HCT116 (cell line): Measurements from ENCODE around the gene GRIA4. TPM values are rescaled to one million over a fixed set of nuclear protein-coding genes. Genes with fewer than 3 reads are reported as not detected.

Source experiments
- ATAC-seq: fragments of 200-7000 bp; cut with Tn5 transposase; 2 replicates; pipeline ENCODE4 v1.9.1; 2020; ENCODE audit warnings: mild to moderate bottlenecking, moderate library complexity
- BruUV-seq: library from RNA; stranded (reverse); fragments of 400-500 nt; replicated peaks from 2 replicates; lab custom pipeline; 2021; lab: Mats Ljungman, UMichigan
- CTCF ChIA-PET: fragments of 300-600 bp; sonication (Branson Sonifier 250); formaldehyde crosslinking; loops from one replicate; lab custom pipeline; 2021; ENCODE audit warnings: antibody characterized with exemption; lab: Charles Lee
- POLR2A ChIA-PET: fragments of 300-600, 350-600 bp; sonication (Branson Sonifier 250); formaldehyde crosslinking; loops from one replicate; lab custom pipeline; 2021; ENCODE audit warnings: antibody characterized with exemption; lab: Charles Lee
- RAD21 ChIA-PET, 2 experiments: fragments of 300-600 bp; sonication (Branson Sonifier 250); formaldehyde crosslinking; loops; one replicate each; lab custom pipeline; 2023; ENCODE audit warnings: low total read pairs in 2 of 2; ENCODE audit not compliant: uncharacterized antibody in 2 of 2, unreplicated experiment in 2 of 2, low non-redundant PET in 1 of 2; lab: Charles Lee
- DNase-seq: peaks from one replicate; pipeline ENCODE4 v3.0.0-alpha.2; 2010; ENCODE audit warnings: low read depth, low spot score
- H2AFZ ChIP-seq: fragments of 200-600 bp; shearing (Covaris generic), sonication (generic); 2 replicates; pipeline ENCODE4 v1.6.1; 2017; ENCODE audit warnings: low read depth, mixed run types, mixed read lengths, antibody characterized with exemption, low read length; ENCODE audit not compliant: poor library complexity, severe bottlenecking
- H3K27ac ChIP-seq: 2 replicates; pipeline ENCODE4 v1.5.1; 2012; ENCODE audit warnings: low read depth, low read length
- H3K27me3 ChIP-seq: fragments of 200-600 bp; sonication (generic); 2 replicates; pipeline ENCODE4 v1.6.1; 2016; ENCODE audit warnings: mixed run types, low read length, mixed read lengths; ENCODE audit not compliant: insufficient read depth
- H3K36me3 ChIP-seq, 2 experiments: fragments of 200-500 bp in 1 of 2; fragments of 200-600 bp in 1 of 2; sonication (Bioruptor generic) in 1 of 2; sonication (generic) in 1 of 2; 2 replicates each; pipeline versions ENCODE4 v1.5.1 to v1.6.1; 2014 to 2016; ENCODE audit warnings: low read length in 2 of 2, inconsistent platforms in 1 of 2, mixed read lengths in 1 of 2, mixed run types in 1 of 2; ENCODE audit not compliant: insufficient read depth in 2 of 2, control insufficient read depth in 1 of 2
- H3K4me1 ChIP-seq, 2 experiments: fragments of 200-600 bp in 1 of 2; sonication (generic) in 1 of 2; 2 replicates each; pipeline versions ENCODE4 v1.5.1 to v1.6.1; 2012 to 2017; ENCODE audit warnings: low read length in 2 of 2, inconsistent platforms in 1 of 2, mild to moderate bottlenecking in 1 of 2, mixed read lengths in 1 of 2, mixed run types in 1 of 2, moderate library complexity in 1 of 2; ENCODE audit not compliant: insufficient read depth in 2 of 2, control insufficient read depth in 1 of 2
- H3K4me2 ChIP-seq: fragments of 200-600 bp; sonication (generic); 2 replicates; pipeline ENCODE4 v1.6.1; 2017; ENCODE audit warnings: mixed run types, low read length, mixed read lengths
- H3K4me3 ChIP-seq, 2 experiments: fragments of 200-600 bp in 1 of 2; sonication (generic) in 1 of 2; replicated peaks in 1 of 2; 2 replicates each; pipeline ENCODE4 v1.5.1; 2011 to 2016; ENCODE audit warnings: low read length in 2 of 2, control low read depth in 1 of 2, low read depth in 1 of 2, mild to moderate bottlenecking in 1 of 2, mixed read lengths in 1 of 2, mixed run types in 1 of 2
- H3K79me2 ChIP-seq: fragments of 200-600 bp; sonication (generic); 2 replicates; pipeline ENCODE4 v1.6.1; 2017; ENCODE audit warnings: mild to moderate bottlenecking, mixed run types, low read length, moderate library complexity, mixed read lengths; ENCODE audit not compliant: insufficient read depth
- H3K9ac ChIP-seq: fragments of 200-600 bp; sonication (generic); 2 replicates; pipeline ENCODE4 v1.6.1; 2016; ENCODE audit warnings: low read length, mixed read lengths
- H3K9me2 ChIP-seq: fragments of 200-600 bp; sonication (generic), shearing (Covaris generic); 2 replicates; pipeline ENCODE4 v1.6.1; 2017; ENCODE audit warnings: mixed run types, mild to moderate bottlenecking, moderate library complexity; ENCODE audit not compliant: insufficient read depth
- H3K9me3 ChIP-seq, 2 experiments: fragments of 200-500 bp in 1 of 2; fragments of 200-600 bp in 1 of 2; sonication (Bioruptor generic) in 1 of 2; sonication (generic) in 1 of 2; 2 replicates each; pipeline ENCODE4 v1.6.1; 2014 to 2017; ENCODE audit warnings: low read length in 2 of 2, mixed read lengths in 2 of 2, inconsistent platforms in 1 of 2, low read depth in 1 of 2, mild to moderate bottlenecking in 1 of 2, mixed run types in 1 of 2, moderate library complexity in 1 of 2; ENCODE audit not compliant: control insufficient read depth in 1 of 2, insufficient read depth in 1 of 2
- H4K20me1 ChIP-seq: fragments of 200-600 bp; sonication (generic), shearing (Covaris generic); 2 replicates; pipeline ENCODE4 v1.6.1; 2017; ENCODE audit warnings: mixed run types, mild to moderate bottlenecking, moderate library complexity; ENCODE audit not compliant: insufficient read depth
- EGR1 ChIP-seq: IDR thresholded peaks from 2 replicates; pipeline ENCODE4 v1.6.1; 2012; ENCODE audit warnings: low read depth
- EZH2 ChIP-seq: fragments of 200-600 bp; sonication (generic); IDR thresholded peaks from 2 replicates; pipeline ENCODE4 v1.6.1; 2017; ENCODE audit warnings: antibody characterized with exemption, mixed run types
- FOSL1 ChIP-seq: IDR thresholded peaks from 2 replicates; pipeline ENCODE4 v1.6.1; 2012; ENCODE audit warnings: low read depth
- POLR2A ChIP-seq: IDR thresholded peaks from 2 replicates; pipeline ENCODE4 v1.7.0; 2011; ENCODE audit warnings: borderline replicate concordance; ENCODE audit not compliant: insufficient read depth, insufficient read length; ENCODE audit errors: extremely low read depth
- REST ChIP-seq: IDR thresholded peaks from 2 replicates; pipeline ENCODE4 v1.6.1; 2012; ENCODE audit warnings: low read depth
- SP1 ChIP-seq: IDR thresholded peaks from 2 replicates; pipeline ENCODE4 v1.6.1; 2012; ENCODE audit warnings: low read depth
- TCF7L2 ChIP-seq: IDR thresholded peaks from 2 replicates; pipeline ENCODE4 v1.7.0; 2011; ENCODE audit warnings: borderline replicate concordance, inconsistent platforms; ENCODE audit not compliant: insufficient read depth, insufficient read length; ENCODE audit errors: extremely low read depth
- intact Hi-C: fragments of 100-400 bp; cut with micrococcal nuclease; formaldehyde crosslinking; loops from 2 replicates; pipeline ENCODE4 v1.10.0; 2022
- total RNA-seq: library from RNA; stranded (reverse); gene quantifications from one replicate; pipeline ENCODE4 v1.2.1, GENCODE V29; 2021; ENCODE audit not compliant: unreplicated experiment
- TF ChIP-seq, protein P1 (sequence below), 3 experiments: fragments of 200-600 bp in 1 of 3; sonication (generic) in 1 of 3; IDR thresholded peaks in 2 of 3; conservative IDR thresholded peaks in 1 of 3; 2 replicates each; pipeline ENCODE4 v1.5.1; 2012 to 2017; ENCODE audit warnings: low read depth in 2 of 3, low read length in 2 of 3, antibody characterized with exemption in 1 of 3, borderline replicate concordance in 1 of 3, control low read depth in 1 of 3, mild to moderate bottlenecking in 1 of 3, mixed read lengths in 1 of 3, mixed run types in 1 of 3, moderate library complexity in 1 of 3; ENCODE audit not compliant: insufficient read depth in 1 of 3
- TF ChIP-seq, protein P2 (sequence below): IDR thresholded peaks from 2 replicates; pipeline ENCODE4 v1.6.1; 2011; ENCODE audit warnings: mild to moderate bottlenecking, low read length, moderate library complexity; ENCODE audit not compliant: insufficient replicate concordance; ENCODE audit errors: extremely low read depth
- TF ChIP-seq, protein P3 (sequence below): IDR thresholded peaks from 2 replicates; pipeline ENCODE4 v1.6.1; 2012

GRIA4 gene
- total RNA-seq, 1 experiment from 2014 or later, result not detected

- ATAC-seq (no peak), DNase-seq (no peak)
- no peaks in the 10 kb centered on the region for H3K79me2 ChIP-seq
- ChIA-PET POLR2A (no interaction called here), RAD21 (no interaction called here), CTCF (no interaction called here)
- no peaks in the 10 kb centered on the region for H4K20me1 ChIP-seq
- no peaks in the 10 kb centered on the region for H3K36me3 ChIP-seq
- H3K9me3 ChIP-seq, result no peaks in the 10 kb centered on the region
- intact Hi-C loops, result no loop called here
- no peak overlapping the region for H3K4me2 ChIP-seq
- no TSS peak for BruUV-seq
- no peak overlapping the region for H2AFZ ChIP-seq
- H3K9me2 ChIP-seq, result no peaks in the 10 kb centered on the region
- no peak overlapping the region for H3K27ac ChIP-seq
- TF ChIP-seq, protein P1, sequence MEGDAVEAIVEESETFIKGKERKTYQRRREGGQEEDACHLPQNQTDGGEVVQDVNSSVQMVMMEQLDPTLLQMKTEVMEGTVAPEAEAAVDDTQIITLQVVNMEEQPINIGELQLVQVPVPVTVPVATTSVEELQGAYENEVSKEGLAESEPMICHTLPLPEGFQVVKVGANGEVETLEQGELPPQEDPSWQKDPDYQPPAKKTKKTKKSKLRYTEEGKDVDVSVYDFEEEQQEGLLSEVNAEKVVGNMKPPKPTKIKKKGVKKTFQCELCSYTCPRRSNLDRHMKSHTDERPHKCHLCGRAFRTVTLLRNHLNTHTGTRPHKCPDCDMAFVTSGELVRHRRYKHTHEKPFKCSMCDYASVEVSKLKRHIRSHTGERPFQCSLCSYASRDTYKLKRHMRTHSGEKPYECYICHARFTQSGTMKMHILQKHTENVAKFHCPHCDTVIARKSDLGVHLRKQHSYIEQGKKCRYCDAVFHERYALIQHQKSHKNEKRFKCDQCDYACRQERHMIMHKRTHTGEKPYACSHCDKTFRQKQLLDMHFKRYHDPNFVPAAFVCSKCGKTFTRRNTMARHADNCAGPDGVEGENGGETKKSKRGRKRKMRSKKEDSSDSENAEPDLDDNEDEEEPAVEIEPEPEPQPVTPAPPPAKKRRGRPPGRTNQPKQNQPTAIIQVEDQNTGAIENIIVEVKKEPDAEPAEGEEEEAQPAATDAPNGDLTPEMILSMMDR (IDR thresholded peaks at IDR 0.05 in 2 of 3, conservative IDR thresholded peaks at IDR 0.05 in 1 of 3; ENCODE audit: borderline replicate concordance in 1 of 3, insufficient read depth in 1 of 3, low read depth in 2 of 3, low read length in 2 of 3), result no peak
- no peak for TF ChIP-seq POLR2A
- no peak for TF ChIP-seq FOSL1
- no peak for TF ChIP-seq SP1
- no peak for TF ChIP-seq EGR1
- no peak for TF ChIP-seq EZH2
- TF ChIP-seq, protein P2, sequence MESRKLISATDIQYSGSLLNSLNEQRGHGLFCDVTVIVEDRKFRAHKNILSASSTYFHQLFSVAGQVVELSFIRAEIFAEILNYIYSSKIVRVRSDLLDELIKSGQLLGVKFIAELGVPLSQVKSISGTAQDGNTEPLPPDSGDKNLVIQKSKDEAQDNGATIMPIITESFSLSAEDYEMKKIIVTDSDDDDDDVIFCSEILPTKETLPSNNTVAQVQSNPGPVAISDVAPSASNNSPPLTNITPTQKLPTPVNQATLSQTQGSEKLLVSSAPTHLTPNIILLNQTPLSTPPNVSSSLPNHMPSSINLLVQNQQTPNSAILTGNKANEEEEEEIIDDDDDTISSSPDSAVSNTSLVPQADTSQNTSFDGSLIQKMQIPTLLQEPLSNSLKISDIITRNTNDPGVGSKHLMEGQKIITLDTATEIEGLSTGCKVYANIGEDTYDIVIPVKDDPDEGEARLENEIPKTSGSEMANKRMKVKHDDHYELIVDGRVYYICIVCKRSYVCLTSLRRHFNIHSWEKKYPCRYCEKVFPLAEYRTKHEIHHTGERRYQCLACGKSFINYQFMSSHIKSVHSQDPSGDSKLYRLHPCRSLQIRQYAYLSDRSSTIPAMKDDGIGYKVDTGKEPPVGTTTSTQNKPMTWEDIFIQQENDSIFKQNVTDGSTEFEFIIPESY, result no peak
- TF ChIP-seq, protein P3, sequence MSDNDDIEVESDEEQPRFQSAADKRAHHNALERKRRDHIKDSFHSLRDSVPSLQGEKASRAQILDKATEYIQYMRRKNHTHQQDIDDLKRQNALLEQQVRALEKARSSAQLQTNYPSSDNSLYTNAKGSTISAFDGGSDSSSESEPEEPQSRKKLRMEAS, result no peak
- no peak for TF ChIP-seq REST
- TF ChIP-seq TCF7L2, result no peak
- H3K27me3 ChIP-seq, result no peaks in the 10 kb centered on the region
- no peaks in the 10 kb centered on the region for H3K4me1 ChIP-seq
- H3K9ac ChIP-seq, result no peak overlapping the region
- H3K4me3 ChIP-seq, result no peak overlapping the region
Measured at GRCh38 chr11:105781807-105782206, 171.9 kb downstream of the GRIA4 start.
